Right ventricle myocardium inferior (tissue), 1 donor: ENCODE data around the gene DUSP15. TPM values are rescaled to one million over a fixed set of nuclear protein-coding genes. Genes with fewer than 3 reads are reported as not detected.

Experiments
- ATAC-seq: fragments of 200-7000 bp; cut with Tn5 transposase; one replicate; pipeline ENCODE4 v1.9.1; 2020; ENCODE audit warnings: mild to moderate bottlenecking, moderate library complexity
- DNase-seq: peaks from one replicate; pipeline ENCODE4 v3.0.0; 2021; ENCODE audit errors: missing footprints
- intact Hi-C: fragments of 100-400 bp; cut with DNase I; formaldehyde crosslinking; loops from one replicate; pipeline ENCODE4 v1.11.0; 2022
- total RNA-seq: library from RNA; stranded (reverse); fragmentation: NEBNext Ultra II Directional; extraction: Animal tissue kit (Norgen Biotek cat#: 25700); gene quantifications from one replicate; pipeline ENCODE4 v1.2.1, GENCODE V29; 2021
- donor health status: DM: no; HTN: yes; CAD: no; lungs with severe emphysema.

The DUSP15 gene
- total RNA-seq, 1 donor from 2014 or later: 2.9 TPM

DNA sequence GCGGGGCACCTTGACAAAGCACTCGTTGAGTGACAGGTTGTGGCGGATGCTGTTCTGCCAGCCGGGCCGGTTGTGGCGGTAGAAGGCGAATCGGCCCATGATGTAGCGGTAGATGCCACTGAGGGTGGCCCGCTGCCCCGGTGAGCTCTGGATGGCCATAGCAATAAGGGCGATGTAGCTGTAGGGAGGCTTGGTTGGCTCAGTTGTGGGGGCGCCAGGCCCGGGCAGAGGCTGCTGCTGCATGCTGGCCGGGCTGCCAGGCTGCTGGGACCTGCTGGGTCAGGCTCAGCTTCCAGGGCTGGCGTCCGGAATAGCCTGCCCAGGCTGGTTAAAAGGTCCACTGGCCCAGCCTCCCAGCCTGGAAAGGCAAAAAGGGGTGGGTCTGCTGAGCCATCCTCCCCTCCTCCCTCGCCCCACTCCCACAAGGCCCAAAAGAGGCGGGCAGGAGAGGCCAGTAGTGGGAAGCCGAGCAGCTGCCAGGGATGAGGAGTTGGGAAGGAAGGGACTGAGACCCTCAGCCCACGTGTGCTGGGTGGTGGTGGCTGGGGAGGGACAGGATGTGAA lies 24.9 kb downstream of the DUSP15 start, which contains the start of gene FOXS1:
FOXS1 (minus strand) TSS at position 305 of the 564 bp plus-strand sequence; CDS start at position 243, 62 bp downstream.
- intact Hi-C loops: no loop called here
- no peak for DNase-seq
- peak; percentile 60 for ATAC-seq

DNA sequence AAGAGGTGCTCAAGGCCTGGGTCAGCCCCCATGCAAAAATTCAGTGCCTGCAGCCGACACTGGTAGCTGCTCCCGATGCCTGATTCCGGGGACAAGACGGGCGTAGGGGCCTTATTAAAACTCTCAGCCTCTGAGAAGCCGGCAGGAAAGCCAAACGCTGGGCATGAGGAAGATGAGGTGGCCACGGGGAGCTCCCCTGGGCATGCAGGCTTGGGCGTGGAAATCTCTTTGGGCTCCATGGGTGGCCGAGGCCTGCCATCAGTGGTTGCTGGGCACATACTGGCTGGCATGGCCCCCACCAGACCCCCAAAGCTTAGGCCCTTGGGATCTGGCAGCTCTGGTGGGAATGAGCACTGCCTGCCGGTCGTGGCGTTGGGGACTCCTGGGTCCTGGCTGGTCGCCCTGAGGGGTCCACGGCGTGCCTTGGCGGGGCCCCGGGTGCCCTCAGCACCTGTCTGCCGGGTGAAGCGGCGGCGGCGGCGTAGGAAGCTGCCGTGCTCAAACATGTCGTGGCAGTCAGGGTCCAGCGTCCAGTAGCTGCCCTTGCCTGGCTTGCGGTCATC lies 25.5 kb downstream of the DUSP15 start:
- intact Hi-C loops: no loop called here
- no peak for ATAC-seq
- DNase-seq: no peak

DNA sequence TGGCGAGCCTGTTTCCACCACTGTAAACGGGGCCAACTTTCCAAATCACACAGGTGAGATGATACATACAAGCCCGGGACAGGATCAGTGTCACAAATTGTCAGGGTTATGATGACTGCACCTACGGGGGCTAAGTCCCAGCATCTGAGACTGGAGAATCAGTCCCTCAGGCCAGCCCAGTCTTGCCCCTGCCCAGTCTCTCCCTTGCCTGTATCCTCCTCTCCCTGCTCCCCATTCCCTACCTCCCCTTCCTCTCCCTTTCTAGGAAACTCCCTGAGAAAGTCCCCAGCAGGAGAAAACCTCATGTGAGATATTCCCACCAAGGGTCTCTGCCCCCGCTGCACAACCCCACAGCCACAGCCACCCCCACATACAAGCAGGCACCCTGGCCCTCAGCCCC lies 26.4 kb downstream of the DUSP15 start:
- intact Hi-C loops: no loop called here
- ATAC-seq: no peak
- DNase-seq: no peak

DNA sequence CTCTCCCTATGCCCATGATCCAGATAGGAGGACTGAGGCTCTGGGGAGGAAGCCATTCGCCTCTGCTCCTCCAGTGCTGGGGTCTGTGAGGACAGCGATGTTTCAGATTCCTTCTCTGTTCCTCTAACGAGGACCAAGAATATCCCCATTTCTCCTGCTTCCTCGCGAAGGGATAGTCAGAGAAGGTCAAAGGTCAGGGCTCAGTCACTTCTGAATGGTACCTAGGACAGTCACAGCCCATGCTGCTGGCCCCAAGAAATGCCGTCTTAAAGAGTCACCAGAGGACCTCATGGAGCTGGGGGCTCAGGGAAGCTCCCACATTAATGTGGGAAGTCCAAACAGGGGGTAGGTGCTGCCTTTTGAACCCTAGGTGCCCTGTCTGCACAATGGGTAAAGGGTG lies 27.0 kb downstream of the DUSP15 start:
- ATAC-seq (no peak), DNase-seq (no peak)
- intact Hi-C loops: no loop called here

DNA sequence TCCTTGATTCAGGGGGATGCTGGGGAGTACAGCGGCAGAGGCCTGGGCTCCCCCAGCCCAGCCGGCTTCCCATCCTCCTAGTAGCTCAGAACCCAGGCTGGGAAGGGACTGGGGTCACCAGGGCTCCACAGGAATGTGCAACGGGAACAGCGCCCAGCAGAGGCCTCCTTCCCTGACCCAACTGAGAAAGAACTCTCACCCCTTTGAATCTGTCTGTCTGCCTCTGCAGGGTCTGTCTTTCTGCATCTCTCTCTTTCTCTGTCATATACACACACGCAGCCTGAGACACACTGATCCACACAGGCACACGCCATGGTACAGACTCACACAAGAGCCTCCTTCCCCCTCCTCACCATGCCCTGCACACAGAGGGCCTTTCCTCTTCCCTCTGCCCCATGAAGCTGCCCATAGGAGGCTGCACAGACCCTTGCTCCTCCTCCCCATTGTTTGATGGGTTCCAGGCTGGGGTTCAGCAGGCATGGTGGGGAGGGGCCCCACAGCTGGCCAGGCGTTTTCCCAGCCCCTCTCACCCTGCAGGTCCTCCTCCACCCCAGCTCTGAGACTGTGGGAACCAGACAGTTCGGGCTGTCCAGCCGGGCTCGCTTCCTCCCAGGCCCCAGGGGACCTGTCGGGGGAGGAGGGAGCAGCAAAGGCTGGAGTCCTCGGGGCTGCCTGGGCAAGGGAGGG lies 27.7 kb downstream of the DUSP15 start:
- intact Hi-C loops: no loop called here
- no peak for DNase-seq
- ATAC-seq: peak; percentile 75

DNA sequence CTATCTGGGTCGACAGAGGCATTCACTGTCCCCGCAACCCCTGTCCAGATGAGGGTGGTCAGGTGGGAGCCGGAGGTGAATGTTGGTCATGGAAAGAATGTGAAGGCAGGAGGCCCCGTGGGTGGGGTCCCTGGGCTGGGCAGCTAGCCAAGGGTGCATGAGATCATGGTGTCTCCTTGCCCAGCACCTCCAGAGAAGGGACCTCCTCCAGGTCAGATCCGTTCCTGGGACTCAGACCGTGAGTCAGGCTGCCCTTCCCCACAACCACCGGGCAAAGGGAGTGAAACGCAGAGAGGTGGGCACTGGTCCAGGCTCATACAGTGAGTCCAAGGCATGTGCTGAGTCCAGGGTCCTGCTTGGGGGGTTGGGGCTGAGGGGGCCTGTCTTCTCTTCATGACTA lies 28.4 kb downstream of the DUSP15 start:
- ATAC-seq (no peak), DNase-seq (no peak)
- intact Hi-C loops: no loop called here

DNA sequence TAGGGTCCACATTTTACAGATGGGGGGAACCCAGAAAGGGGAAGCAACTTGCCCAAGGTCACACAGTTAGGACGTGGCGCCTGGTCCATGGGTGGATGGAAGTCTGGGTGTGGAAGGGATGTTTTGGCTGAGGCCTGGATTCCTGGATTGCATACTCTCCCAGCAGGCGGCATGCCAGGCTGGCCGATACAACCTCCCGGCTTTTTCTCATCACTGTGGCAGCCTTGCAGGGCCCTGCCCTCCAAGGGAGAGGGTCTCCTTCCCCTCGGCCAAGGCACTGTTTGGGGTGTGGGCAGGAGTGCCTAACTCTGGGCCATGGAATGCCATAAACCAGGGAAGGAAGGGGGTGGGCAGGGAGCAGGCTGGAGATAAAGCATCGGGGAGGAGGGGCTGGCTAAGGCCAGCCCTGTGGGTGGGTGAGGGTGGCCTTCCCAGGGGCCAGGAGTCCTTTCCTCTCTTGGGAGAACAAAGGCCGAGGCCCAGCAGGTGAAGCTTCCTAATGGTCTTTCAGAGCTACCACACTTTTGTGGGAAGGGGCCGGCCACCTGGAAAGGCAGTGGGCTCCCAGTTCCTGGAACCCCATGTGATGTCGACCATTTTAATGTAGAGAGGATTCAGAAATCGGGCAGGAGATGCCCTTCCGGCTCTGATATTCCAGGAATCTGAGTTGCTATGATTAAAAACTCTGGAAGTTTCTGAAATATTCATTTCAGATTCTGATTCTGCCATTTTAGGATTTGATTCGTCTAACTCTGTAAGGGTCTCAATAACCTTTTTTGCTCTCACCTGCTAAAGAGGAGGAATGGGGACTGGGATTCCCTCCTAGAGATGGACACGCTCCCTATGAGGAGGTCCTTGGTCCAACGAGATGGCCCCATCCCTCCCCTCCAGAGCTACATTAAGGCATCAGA lies 29.2 kb downstream of the DUSP15 start:
- intact Hi-C loops: no loop called here
- ATAC-seq (no peak), DNase-seq (no peak)

DNA sequence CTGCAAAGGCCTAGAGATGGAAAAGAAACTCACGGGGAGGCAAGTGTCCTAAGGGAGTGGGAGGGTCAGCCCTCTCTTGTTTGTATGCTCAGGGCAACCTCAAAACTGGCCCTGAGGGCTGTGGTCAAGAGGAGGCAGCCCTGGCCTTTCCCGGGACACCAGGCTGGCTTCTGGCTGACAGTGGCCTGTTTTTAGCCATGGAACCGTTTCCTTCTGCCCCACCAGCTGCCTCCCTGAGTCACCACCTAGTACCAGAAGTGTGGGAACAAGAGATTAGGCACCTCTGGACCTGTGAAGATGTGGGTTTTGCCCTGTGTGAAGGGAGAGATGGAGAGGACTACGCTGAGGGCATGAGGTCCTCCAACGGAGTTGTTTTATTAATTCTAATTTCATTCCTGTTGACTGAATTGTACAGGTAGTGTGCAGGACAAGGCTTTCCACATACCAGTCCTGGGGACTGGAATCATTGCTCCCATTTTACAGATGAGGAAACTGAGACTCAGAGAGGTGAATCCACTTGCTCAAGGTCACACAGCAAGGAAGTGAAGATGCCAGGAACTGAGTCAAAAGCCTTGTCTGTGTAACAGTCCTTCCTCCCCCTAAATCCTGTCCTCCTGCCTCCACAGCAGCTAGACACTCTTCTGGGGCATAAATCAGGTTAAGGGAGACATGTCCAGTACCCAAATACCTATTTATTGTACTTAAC lies 30.4 kb downstream of the DUSP15 start:
- ATAC-seq: no peak
- intact Hi-C loops: no loop called here
- no peak for DNase-seq

DNA sequence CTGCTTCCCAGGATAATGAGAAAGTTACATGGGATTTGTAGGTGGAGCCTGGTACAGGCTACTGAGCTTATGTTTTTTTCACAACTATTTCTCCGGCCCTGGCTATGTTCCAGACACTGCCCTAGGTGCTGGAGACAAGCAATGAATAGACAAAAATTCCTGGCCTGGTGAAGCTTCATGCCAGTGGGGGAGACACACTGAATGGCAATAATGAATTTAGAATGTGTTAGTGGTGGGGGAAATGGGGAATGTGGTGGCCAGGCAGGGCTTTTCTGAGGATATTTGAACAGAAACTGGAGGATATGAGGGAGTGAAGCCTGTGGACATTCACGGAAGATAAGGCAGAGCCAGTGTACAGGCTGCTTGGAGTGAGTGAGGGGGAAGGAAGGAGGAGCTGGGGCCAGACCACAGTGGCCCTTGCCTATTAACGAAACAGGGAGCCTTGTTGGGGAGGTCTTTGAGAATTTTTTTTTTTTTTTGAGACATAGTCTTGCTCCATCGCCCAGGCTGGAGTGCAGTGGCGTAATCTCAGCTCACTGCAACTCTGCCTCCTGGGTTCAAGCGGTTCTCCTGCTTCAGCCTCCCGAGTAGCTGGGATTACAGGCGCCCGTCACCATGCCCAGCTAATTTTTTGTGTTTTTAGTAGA lies 31.6 kb downstream of the DUSP15 start:
- no peak for DNase-seq
- intact Hi-C loops: no loop called here

DNA sequence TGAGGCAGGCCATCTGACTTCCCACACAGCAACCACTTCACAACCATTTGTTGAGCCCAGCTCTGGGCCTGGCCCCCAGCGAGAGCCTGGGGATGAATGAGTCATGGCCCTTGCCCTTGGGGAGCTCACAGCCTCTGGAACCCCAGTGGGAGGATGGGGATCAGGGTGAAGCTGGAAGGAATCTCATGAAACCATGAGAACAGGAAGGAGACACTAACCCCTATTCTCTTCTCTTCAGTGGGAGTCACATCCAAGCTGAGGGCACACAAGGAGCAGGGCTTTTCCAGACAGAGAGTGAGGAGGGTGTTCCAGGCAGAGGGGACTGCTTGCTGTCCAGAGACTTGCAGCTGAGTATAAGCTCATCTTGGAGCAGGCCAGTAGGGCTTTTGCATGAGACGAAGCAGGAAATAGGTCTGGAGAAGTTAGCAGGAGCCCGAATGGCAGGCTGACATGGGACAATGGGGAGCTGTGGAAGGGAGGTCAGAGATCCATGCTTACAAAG lies 32.4 kb downstream of the DUSP15 start:
- no peak for ATAC-seq
- no peak for DNase-seq
- intact Hi-C loops: no loop called here

More for the DNA sequence above, 31.6 kb downstream of the DUSP15 start:
- no peak for ATAC-seq

DNA sequence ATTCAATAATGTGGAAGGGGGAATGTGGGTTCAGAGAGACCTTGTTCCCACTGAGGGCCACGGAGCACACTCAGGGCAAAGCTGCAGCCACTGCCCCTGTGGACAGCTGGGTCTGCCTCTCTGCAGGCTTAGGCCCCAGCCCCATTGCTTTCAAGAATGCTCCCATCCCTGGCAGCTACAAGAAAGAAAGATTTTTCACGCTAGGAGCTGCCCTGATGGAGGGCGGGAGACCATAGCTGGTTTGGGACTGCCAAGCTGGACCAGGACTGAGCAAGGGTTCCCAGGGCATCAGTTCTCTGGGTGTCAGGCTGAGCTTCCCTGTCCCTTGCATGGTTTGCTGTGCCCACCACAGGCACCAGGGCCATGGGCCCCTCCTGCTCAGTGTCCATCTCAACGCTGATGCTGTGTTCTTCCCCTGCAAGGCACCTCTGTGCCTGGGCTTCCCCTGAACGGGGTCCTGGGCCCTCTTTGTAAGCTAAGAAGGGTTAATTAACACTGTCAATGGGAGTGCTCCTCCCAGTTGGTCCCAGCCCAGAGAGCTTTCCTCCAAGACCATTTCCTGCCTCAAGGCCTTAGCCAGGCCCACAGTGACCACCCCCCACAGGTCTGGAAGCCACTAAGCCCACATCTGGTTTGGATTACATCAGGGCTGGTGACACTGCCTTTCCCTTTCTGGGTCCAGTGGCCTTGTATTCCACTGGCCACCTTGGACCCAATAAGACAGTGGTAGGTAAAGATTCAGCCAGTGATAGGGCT lies 33.3 kb downstream of the DUSP15 start:
- ATAC-seq: no peak
- intact Hi-C loops: no loop called here
- no peak for DNase-seq

DNA sequence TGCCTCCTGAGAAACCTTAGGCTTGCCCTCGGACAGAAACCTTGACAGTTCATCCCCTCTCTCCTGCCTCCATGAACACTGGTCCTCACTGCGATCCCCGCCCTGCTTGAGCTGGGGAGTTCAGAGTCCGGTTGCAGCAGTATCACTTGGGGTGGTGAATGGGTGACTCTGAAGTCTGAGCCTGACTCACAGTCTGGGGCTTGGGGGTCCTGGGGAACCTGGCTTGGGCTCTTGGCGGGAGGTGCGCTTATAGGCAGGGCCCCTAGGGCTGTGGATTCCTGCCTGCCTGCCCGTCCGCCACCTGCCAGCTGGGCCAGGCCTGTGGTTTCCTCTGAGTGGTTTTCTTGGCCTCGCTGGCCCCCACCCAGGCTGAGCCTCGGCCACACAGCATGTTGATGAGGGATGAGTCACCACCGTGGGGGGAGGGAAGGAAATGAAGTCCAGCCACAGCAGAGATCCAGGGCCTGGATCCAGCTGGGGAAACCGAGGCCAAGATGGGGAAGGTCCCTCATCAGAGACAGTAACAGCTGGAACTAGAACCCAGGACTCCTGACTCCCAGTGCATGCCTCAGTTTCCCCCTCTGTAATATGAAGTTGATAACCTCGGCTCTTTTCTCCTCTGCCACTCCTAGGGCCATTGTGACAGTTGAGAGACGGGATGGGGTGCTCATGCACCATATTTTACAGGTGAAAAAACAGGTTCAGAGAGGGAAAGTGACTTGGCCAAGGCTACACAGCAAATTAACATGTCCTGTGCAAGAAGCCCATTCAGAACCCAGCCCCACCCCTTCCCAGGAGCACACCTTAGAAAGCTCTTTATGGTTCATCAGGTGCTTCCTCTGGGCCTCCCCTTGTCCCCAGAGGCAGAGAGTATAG lies 34.1 kb downstream of the DUSP15 start:
- intact Hi-C loops: no loop called here
- DNase-seq (peak; percentile 85), ATAC-seq (peak; percentile 75)

DNA sequence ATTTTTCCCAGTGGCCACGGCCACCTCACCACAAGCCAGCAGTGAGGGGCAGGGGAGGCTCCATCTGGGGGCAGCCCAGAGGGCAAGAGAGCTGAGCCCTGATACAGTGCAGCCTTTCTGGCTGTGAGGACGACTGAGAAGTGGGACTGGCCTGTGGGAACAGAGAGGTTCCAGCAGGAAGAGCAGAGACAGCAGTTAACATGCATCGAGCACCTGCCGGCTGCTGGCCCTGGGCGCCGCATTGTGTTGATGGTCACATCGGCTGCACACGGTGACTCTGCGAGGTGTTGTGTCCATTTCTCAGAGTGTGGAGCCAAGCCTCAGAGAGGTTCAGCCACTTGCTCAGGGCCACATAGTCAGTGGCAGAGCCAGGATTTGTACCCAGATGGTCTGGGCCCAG lies 34.8 kb downstream of the DUSP15 start:
- DNase-seq (no peak), ATAC-seq (no peak)
- intact Hi-C loops: no loop called here

DNA sequence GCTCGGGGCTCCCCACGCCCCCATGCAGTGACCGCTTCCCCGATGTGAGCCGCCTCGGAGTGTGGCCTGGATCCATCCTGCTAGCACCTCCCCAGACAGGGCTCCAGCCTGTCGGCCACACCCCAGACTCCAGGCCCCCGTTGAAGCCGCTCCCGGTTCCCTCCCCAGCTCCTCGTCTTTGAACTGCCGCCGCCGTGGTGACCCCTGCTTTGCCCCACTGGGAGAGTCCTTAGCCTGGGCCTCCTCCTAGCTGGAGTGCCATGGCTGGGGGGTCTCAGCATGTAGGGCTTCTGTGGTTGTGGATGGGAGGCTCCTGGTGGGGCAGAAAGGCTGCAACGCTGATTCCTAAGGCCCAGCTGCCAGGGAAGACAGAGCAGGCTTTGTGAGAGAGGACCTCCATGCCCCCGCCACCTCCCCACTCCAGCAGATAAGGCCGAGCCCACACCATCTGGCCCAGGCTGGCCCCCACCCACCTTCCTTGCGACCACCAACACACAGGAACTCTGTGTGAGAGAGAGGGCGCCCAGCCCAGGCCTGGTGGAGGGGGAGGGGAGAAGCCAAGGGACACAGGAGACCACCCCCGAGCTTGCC lies 36.3 kb downstream of the DUSP15 start:
- ATAC-seq (no peak), DNase-seq (no peak)
- intact Hi-C loops: no loop called here

DNA sequence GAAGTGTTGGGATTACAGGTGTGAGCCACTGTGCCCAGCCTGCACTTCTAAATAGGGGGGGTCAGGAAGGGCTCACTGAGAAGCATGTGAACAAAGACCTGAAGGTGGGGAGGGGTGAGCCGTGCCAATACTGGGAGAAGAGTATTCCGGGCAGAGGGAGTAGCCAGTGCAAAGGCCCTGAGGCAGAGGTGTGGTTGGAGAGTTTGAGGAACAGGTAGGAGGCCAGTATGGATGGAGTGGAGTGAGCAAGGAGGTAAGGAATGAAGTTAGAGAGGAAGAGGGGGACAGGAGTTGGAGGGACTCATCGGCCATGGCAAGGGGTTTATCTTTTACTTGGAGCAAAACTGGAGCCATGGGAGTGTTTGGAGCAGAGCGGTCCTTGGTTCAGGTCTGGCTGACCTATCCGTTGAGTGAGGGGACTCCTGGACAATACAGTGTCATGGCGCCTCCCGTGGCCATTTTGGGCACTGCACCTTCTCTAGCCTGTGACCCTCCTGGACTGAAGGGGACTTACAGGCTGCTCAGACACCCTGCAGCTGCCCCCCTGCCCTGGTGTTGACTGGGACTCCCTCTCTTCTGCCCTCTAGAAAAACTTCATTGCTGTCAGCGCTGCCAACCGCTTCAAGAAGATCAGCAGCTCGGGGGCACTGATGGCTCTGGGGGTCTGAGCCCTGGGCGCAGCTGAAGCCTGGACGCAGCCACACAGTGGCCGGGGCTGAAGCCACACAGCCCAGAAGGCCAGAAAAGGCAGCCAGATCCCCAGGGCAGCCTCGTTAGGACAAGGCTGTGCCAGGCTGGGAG lies 37.0 kb downstream of the DUSP15 start:
- ATAC-seq (no peak), DNase-seq (no peak)
- intact Hi-C loops: no loop called here
